ENCODE data around the gene DNASE1L3. TPM values are rescaled to one million over a fixed set of nuclear protein-coding genes. Genes with fewer than 3 reads are reported as not detected.

Gene DNASE1L3
- total and polyA plus RNA-seq, 12 donors, result 1.2 to 4.6 (median 2.4) TPM

- Histone ChIP-seq H3K27ac (peak overlapping the region in 9 of 10 donors; percentile 74 to 90 (median 78)), H3K27me3 (no peaks in the 10 kb centered on the region), H3K4me1 (peaks cover 0 to 35% (median 17%) of the 10 kb centered on the region in 9 donors), H3K4me3 (peak overlapping the region; percentile 88 to 95 (median 91)), H3K9me3 (no peaks in the 10 kb centered on the region), H3K36me3 (no peaks in the 10 kb centered on the region)
- peak; percentile 61 to 70 for DNase-seq
- ATAC-seq, result peak; percentile 60 to 75 (median 66)
- 1% methylated on average over 53 of the region's 53 CpGs for WGBS, 2 donors
- intact Hi-C loops (cut with DNase I), result loop anchor here in 7 of 10 donors (5.0 to 10.0 kb wide), 6 partner anchors 53 to 69 kb away; partner anchors contain the start of genes HTD2 (in 2 of the 7) and RPP14 (in 2 of the 7)
- TF ChIP-seq, protein P1, sequence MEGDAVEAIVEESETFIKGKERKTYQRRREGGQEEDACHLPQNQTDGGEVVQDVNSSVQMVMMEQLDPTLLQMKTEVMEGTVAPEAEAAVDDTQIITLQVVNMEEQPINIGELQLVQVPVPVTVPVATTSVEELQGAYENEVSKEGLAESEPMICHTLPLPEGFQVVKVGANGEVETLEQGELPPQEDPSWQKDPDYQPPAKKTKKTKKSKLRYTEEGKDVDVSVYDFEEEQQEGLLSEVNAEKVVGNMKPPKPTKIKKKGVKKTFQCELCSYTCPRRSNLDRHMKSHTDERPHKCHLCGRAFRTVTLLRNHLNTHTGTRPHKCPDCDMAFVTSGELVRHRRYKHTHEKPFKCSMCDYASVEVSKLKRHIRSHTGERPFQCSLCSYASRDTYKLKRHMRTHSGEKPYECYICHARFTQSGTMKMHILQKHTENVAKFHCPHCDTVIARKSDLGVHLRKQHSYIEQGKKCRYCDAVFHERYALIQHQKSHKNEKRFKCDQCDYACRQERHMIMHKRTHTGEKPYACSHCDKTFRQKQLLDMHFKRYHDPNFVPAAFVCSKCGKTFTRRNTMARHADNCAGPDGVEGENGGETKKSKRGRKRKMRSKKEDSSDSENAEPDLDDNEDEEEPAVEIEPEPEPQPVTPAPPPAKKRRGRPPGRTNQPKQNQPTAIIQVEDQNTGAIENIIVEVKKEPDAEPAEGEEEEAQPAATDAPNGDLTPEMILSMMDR (IDR thresholded peaks at IDR 0.05), result no peak
Observed at GRCh38 chr3:58237941-58238681, 27.3 kb upstream of the DNASE1L3 start.

DNA sequence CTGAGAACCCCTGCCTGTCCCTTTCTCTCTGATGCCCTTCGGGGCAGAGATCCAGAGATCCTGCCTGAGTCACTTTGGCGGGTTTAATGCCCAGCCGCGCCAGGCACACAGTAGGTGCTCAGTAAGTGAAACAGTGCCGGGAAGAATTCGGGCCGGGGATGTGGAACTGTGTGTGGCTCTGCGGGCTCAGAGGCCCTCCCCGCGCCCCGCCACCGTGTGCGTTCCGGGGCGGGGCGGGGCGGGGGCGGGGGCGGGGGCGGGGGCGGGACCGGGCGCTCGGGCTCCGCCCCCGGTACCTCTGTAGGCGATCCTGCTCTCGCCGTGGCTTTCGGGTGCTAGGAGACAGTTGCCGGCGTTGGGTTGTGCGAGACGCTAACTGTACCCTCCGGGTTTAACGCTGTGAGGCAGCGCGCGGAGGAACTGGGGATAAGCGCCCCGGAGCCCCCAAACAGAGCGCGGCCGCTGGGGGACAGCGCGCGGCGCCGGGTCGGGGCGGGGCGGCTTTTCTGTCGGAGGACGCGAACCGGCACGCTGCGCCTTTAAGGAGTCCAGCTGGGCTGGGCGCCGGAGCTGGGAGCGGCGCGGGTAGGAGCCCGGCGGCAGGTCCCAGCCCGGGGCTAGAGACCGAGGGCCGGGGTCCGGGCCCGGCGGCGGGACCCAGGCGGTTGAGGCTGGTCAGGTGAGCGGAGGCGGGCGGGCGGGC is 26.6 kb upstream of the DNASE1L3 start, which contains the start of gene ABHD6:
Gene ABHD6 (plus strand): TSS at position 555 of the 703 bp plus-strand sequence. CDS start 18,795 bp downstream, outside the sequence.
- WGBS, 2 donors, result 0 to 1% methylated on average over 57 to 77 of the region's 77 CpGs
- TF ChIP-seq, protein P1 (IDR thresholded peaks at IDR 0.05), result peak in 7 of 9 donors; percentile 5 to 61 (median 48)
- intact Hi-C loops (cut with DNase I), result loop anchor here in 7 of 10 donors (5.0 to 10.0 kb wide), 6 partner anchors 53 to 70 kb away; partner anchors contain the start of genes HTD2 (in 2 of the 7) and RPP14 (in 2 of the 7)
- ATAC-seq (peak; percentile 93 to 96 (median 94)), DNase-seq (peak; percentile 74 to 82)
- Histone ChIP-seq H3K4me1 (peaks cover 0 to 35% (median 17%) of the 10 kb centered on the region in 9 donors), H3K9me3 (no peaks in the 10 kb centered on the region), H3K27ac (peak within 1 kb of the TSS in 9 of 10 donors; percentile 74 to 90 (median 78)), H3K36me3 (no peaks in the 10 kb centered on the region), H3K27me3 (no peaks in the 10 kb centered on the region), H3K4me3 (peak within 1 kb of the TSS; percentile 88 to 95 (median 91))

DNA sequence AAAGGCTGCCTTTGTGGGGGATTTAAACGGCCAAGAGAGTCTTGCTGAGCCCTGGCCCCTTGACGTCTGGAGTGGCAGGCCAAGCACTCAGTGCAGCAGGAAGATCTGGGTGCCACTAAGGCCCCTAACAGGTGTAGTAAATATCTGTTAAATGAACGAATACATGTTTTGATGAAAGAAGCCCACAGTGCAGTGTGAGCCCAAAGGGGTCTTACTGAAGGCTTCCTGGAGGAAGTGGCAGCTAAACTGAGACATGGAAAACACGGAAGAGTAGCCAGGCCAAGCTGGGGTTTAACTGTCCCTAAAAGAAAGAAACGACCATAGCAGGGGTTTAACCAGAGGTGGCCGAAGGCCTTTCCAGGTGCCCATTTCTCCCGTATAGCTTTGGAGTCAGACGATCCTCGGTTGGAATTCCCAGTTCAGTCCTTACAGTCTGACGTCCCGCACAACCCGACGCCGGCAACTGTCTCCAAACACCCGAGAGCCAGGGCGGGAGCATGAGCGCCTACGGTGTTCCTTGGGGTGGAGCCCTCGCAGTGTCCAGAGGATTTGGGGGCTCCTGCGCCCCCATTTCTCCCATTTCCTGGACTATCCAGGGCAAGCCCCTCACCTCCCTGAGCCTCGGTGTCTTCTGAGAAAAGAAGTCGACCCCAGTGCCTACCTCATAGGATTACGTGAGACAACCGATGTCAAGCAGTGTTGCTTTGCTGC is 25.9 kb upstream of the DNASE1L3 start:
- peaks cover 0 to 29% (median 17%) of the 10 kb centered on the region in 9 donors for H3K4me1 ChIP-seq
- WGBS, 2 donors, result 16% methylated on average over 24 of the region's 24 CpGs
- intact Hi-C loops (cut with DNase I), result loop anchor here in 7 of 10 donors (5.0 to 10.0 kb wide), 6 partner anchors 52 to 71 kb away; partner anchors contain the start of genes HTD2 (in 2 of the 7) and RPP14 (in 2 of the 7)
- peak in 5 of 8 donors; percentile 4 to 20 (median 19) for ATAC-seq
- TF ChIP-seq, protein P1 (IDR thresholded peaks at IDR 0.05), result no peak
- H3K9me3 ChIP-seq, result no peaks in the 10 kb centered on the region
- peak overlapping the region in 9 of 10 donors; percentile 74 to 90 (median 78) for H3K27ac ChIP-seq
- H3K27me3 ChIP-seq, result no peaks in the 10 kb centered on the region
- H3K36me3 ChIP-seq, result no peaks in the 10 kb centered on the region
- DNase-seq, result peak in 1 of 2 donors; percentile 35
- H3K4me3 ChIP-seq, result peak overlapping the region; percentile 88 to 95 (median 91)

Measured in heart right ventricle (tissue), 16 donors.